Fibroblast of pulmonary artery (primary cell): ENCODE measurements around the gene IQCB1.
"Not testable (repeated sequence)": the region's sequence is repeated elsewhere in the genome, so short reads cannot be mapped to it uniquely, and the experiment has no call there.

ENCODE experiments used
- DNase-seq: peaks from one replicate; pipeline ENCODE4 v3.0.0-alpha.2; 2010; ENCODE audit warnings: low read depth
- H3K4me3 ChIP-seq: replicated peaks from 2 replicates; pipeline ENCODE4 v1.5.1; 2011; ENCODE audit warnings: low read depth, mild to moderate bottlenecking, control low read depth, low read length, moderate library complexity
- TF ChIP-seq, protein P1 (sequence below): IDR thresholded peaks from 2 replicates; pipeline ENCODE4 v1.5.1; 2011; ENCODE audit warnings: mild to moderate bottlenecking, control low read depth, low read length, inconsistent platforms; ENCODE audit errors: missing control alignments

Gene IQCB1

GRCh38 chr3:121781611-121782010 lies 53.2 kb downstream of the IQCB1 start:
- H3K4me3 ChIP-seq, result no peak overlapping the region
- no peak for DNase-seq
- TF ChIP-seq, protein P1, sequence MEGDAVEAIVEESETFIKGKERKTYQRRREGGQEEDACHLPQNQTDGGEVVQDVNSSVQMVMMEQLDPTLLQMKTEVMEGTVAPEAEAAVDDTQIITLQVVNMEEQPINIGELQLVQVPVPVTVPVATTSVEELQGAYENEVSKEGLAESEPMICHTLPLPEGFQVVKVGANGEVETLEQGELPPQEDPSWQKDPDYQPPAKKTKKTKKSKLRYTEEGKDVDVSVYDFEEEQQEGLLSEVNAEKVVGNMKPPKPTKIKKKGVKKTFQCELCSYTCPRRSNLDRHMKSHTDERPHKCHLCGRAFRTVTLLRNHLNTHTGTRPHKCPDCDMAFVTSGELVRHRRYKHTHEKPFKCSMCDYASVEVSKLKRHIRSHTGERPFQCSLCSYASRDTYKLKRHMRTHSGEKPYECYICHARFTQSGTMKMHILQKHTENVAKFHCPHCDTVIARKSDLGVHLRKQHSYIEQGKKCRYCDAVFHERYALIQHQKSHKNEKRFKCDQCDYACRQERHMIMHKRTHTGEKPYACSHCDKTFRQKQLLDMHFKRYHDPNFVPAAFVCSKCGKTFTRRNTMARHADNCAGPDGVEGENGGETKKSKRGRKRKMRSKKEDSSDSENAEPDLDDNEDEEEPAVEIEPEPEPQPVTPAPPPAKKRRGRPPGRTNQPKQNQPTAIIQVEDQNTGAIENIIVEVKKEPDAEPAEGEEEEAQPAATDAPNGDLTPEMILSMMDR, result no peak

GRCh38 chr3:121775095-121775494 lies 59.8 kb downstream of the IQCB1 start:
- H3K4me3 ChIP-seq, DNase-seq: not testable (repeated sequence)

DNA sequence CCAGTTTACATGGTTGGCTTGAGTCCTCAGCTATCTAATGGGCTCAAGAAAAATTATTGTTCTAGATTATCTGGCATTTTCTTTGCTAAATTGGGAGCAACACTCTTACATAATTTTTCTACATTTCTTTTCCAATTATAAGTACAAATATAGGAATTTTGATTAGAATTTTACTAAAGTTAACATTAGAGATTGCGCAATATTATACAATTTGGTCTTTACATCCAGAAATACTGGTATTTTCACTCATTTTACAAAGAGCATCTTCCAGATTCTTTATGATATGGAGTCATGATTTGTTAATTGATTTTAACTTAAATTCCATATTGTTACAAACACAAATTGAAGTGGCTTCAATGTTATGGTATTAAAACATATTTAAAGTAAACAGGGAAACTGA lies 65.6 kb downstream of the IQCB1 start:
- no peak for DNase-seq
- TF ChIP-seq, protein P1, result no peak
- H3K4me3 ChIP-seq, result no peak overlapping the region

GRCh38 chr3:121768452-121768851 lies 66.4 kb downstream of the IQCB1 start:
- H3K4me3 ChIP-seq, result no peak overlapping the region
- TF ChIP-seq, protein P1, result no peak
- no peak for DNase-seq

DNA sequence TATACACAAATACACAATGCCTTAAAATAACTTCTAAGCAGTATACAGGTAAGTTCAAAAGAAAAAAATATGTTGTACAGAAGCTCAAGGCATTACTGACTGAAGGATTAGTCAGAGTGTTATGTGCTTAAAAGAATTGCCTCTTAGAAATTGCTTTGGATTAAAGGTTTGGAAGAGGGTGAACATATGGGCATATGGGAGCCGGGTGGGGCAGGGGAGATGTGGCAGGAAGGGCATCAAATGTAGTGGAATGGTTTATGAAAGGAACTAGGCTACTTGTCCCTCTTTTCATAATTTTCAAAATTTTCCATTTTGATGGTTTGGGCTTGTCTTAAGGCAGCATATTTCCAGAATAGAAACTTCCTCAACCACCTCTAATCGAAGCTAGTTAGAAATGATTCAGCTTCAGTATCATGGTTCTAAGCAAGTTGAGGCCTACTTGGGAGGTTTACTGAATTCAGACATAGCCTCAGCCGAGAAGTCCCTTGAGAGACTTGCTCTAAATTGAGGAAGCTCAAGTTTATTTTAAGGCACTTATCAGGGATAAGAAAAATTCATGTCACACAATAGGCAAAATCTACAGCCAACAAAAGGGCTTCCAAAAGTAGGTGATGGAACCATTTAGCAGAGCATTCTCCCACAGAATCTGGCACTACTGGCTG lies 75.2 kb downstream of the IQCB1 start:
- DNase-seq, result no peak
- H3K4me3 ChIP-seq, result no peak overlapping the region
- TF ChIP-seq, protein P1, result no peak

DNA sequence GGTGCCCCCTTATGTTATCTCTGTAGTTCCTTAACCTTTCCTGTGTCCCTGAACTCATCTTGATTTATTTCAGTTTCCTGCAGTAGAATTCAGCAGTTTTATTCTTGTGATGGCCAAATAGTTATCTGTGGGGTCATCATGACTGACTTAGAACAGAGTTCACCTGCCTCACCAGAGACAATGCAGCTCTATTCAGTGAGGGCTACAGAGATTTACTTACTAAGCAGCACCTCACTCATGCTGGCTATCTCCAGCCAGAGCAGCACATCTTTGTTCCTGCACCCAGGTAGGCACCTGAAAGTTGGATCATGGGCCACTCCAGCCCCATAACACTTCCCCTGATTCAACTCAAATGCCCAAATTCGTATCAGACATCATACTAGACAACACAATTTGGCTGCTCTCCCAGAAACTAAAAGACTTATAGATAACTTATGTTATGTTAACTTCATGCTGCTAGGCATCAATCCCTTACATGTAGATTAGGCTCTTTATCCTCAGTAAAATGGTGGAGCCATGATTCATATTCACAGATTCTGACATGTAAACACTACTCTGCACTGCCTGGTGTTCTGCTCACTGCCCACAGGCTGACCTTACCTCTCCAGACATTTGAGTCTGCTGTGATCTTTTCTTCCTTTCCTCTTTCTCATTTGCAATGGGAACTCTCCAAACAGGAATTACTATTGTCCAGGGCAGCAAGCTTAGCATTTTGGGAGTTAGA lies 76.0 kb downstream of the IQCB1 start:
- H3K4me3 ChIP-seq, result no peak overlapping the region
- DNase-seq, result peak; percentile 25
- TF ChIP-seq, protein P1, result no peak

GRCh38 chr3:121757812-121758545 lies 76.9 kb downstream of the IQCB1 start:
- TF ChIP-seq, protein P1, result no peak
- no peak for DNase-seq
- H3K4me3 ChIP-seq, result no peak overlapping the region
